Measurements from ENCODE around the gene SAXO2. TPM values are rescaled to one million over a fixed set of nuclear protein-coding genes. Genes with fewer than 3 reads are reported as not detected.
"Not testable (repeated sequence)": the region's sequence is repeated elsewhere in the genome, so short reads cannot be mapped to it uniquely, and the experiment has no call there.

Gene SAXO2
- total and polyA plus RNA-seq, 2 of the 4 experiments (the other 2 are of a cell fraction), result 0.14 TPM; not detected in 1

DNA sequence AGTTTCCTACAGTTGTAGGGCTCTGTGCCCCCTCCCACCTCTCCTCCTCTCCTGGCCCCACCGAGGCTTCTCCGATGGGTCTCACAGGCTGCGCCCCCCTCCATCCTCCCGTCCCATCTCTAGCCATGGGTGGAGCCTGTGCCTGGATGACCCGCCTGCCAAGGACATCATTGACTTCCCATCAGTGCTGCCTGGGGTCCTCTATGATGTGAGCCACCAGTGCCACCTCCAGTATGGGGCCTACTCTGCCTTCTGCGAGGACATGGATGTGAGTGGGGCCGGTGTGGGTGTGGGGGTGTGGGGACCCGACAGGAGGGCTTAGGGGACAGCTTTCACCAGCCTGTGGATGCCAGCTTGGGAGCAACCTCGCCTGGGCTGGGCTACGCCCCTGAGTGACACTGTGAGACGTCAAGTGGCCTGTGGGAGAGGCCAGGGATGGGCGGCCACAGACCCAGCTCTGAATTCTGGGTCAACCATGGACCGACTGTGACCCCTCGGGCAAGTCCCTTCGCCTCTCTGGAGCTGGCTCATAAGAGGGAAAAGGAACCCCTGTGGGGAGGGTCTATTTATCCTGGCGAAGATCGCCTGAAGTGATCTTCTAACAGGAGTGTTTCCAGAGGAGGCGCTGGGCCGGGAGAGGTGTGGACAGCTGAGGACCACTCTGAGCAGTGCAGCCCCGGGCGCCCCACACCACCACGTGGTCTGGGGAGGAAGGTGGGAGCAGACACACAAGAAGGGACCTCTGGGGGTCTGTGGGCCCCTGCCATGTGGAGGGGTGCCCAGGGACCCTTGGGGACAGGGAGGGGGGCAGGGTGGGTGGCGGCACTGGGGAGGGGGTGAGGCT, 53.9 kb downstream of the SAXO2 start:
- H3K23ac ChIP-seq (ENCODE audit: low read depth, low read length); H4K20me1 ChIP-seq (ENCODE audit: insufficient read depth, low read length); H2BK15ac ChIP-seq (ENCODE audit: low read depth, low read length); H4K5ac ChIP-seq (ENCODE audit: low read depth, low read length); H3K9ac ChIP-seq (ENCODE audit: low read depth, low read length); POLR2A ChIA-PET (ENCODE audit: unreplicated experiment); H3K27me3 ChIP-seq (ENCODE audit: control insufficient read depth, insufficient read depth, low read length); intact Hi-C loops (cut with micrococcal nuclease); dilution Hi-C loops (cut with HindIII; ENCODE audit: low sequenced_read_pairs, unreplicated experiment); H3K4ac ChIP-seq (ENCODE audit: low read depth, low read length); H2AFZ ChIP-seq (replicated peaks; ENCODE audit: low read length, poor library complexity); H3K4me1 ChIP-seq (ENCODE audit: control insufficient read depth, insufficient read depth, low read length); H2BK5ac ChIP-seq (ENCODE audit: low read depth, low read length, poor library complexity, severe bottlenecking); H2BK20ac ChIP-seq (ENCODE audit: low read depth, low read length); H3K79me1 ChIP-seq (ENCODE audit: low read depth in 1 of 2, low read length in 2 of 2); ATAC-seq (ENCODE audit: low read depth); in situ Hi-C loops (cut with MboI; ENCODE audit: low sequenced_read_pairs); BruUV-seq (replicated peaks); H3K4me3 ChIP-seq (ENCODE audit: insufficient read depth, low read depth, low read length); H4K91ac ChIP-seq (ENCODE audit: insufficient read depth, low read depth, low read length); DNase-seq; H3K36me3 ChIP-seq (ENCODE audit: control insufficient read depth, insufficient read depth, low read length); H2AK9ac ChIP-seq (replicated peaks; ENCODE audit: low read depth, low read length, poor library complexity); H3K4me2 ChIP-seq (ENCODE audit: low read depth, low read length); H3K56ac ChIP-seq (ENCODE audit: extremely low read depth, insufficient read depth, low read length); H3K27ac ChIP-seq (ENCODE audit: insufficient read depth, low read length); H3K9me3 ChIP-seq (ENCODE audit: control insufficient read depth, insufficient read depth, low read length); H2BK120ac ChIP-seq (ENCODE audit: low read depth, low read length); H2AK5ac ChIP-seq (ENCODE audit: low read depth, low read length); H4K8ac ChIP-seq (ENCODE audit: low read depth in 2 of 2, low read length in 2 of 2); H3K18ac ChIP-seq (ENCODE audit: low read depth, low read length); CTCF ChIA-PET; H3K9me1 ChIP-seq (ENCODE audit: insufficient read depth, low read length); H3K14ac ChIP-seq (replicated peaks; ENCODE audit: low read depth, low read length): not testable (repeated sequence)
- 74% methylated on average over 6 of the region's 23 CpGs; no CpG with 5 or more reads in 1 of the 2 experiments for WGBS, 2 experiments (ENCODE audit: extremely low coverage in 2 of 2, insufficient read length in 1 of 2)

All from IMR-90 (cell line).